ENCODE measurements around the gene ZIC2. TPM values are rescaled to one million over a fixed set of nuclear protein-coding genes. Genes with fewer than 3 reads are reported as not detected.

Gene ZIC2
- total and polyA plus RNA-seq, 2 of the 8 experiments (the other 6 are each of a cell fraction or from before 2014, with no cell fraction given), result 53.2 to 372 TPM

DNA sequence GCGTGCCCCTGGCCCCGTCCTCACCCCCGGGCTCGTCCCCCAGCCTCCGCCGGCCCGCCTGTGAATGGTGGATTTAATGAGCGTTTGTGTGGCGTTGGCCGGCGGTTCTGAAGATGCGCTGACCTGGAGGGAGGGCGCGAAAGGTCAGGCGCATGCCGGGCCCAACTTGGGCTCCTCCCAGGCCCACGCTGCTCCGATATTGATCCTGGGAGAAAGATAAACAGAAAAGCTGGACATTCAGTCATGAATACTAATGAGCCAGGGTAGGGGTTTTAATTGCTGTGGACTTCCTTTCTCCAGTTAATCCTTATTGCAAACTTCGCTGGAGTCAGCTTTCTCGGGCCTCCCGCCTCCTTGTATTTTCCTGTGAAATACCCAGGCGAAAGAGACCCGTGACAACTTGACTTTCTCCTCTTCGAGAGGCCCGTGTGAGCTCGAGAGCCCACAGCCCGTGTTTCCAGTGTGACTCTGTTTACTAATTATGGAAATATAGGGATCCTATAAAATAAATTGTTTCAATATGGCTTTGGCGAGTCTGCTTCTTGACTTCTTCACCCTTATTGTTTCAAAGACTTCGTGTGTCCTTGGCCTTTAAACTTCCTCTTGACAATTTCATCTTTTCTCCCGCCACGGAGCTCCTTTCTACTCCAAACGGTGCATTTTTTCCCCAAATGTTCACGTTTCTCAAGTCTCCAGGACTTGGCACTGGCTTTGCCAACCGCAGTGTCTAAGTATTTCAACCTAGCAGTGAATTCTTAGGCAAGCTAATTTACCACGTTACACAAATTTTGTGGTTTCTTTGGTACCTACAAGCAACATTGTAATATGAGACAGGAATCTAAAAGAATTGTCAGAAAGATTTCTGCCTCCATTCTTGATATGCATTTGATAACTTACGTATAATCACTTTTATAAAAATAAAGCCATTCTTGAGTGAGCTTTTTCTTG is 10.5 kb downstream of the ZIC2 start:
- WGBS, 2 experiments (ENCODE audit: extremely low coverage in 1 of 2, insufficient coverage in 1 of 2, insufficient read length in 1 of 2, insufficient replicate concordance in 2 of 2, low coverage in 1 of 2, low lambda C conversion rate in 2 of 2, missing lambda C conversion rate in 1 of 2), result 4% methylated on average over 36 of the region's 36 CpGs; no CpG with 5 or more reads in 1 of the 2 experiments
- no peak overlapping the region for H2BK15ac ChIP-seq (ENCODE audit: low read length)
- H4K20me1 ChIP-seq (replicated peaks in 1 of 2; ENCODE audit: control insufficient read depth in 1 of 2, insufficient read depth in 2 of 2, low read length in 2 of 2), result no peaks in the 10 kb centered on the region
- H2BK20ac ChIP-seq (ENCODE audit: low read length), result 0 out of 2 replicates have a peak overlapping the region, but pooled peaks have one; percentile 15
- H3K18ac ChIP-seq (ENCODE audit: extremely low read depth, low read length), result peak overlapping the region; percentile 84; the same call in 1 of the 2 replicates
- no peak overlapping the region; the same call in 1 of the 2 replicates for H2AK5ac ChIP-seq (ENCODE audit: low read depth, low read length)
- peak overlapping the region; percentile 36 for H2BK120ac ChIP-seq (replicated peaks; ENCODE audit: low read depth, low read length)
- peaks cover 0 to 3% of the 10 kb centered on the region in 2 experiments; a peak in 1 of 4 replicates for H3K79me2 ChIP-seq (ENCODE audit: control insufficient read depth in 1 of 2, insufficient read depth in 2 of 2, low read length in 2 of 2)
- H3K14ac ChIP-seq (ENCODE audit: insufficient read length), result no peak overlapping the region
- H2BK5ac ChIP-seq (ENCODE audit: low read depth, low read length), result peak overlapping the region; percentile 93; the same call in 1 of the 2 replicates
- H3K23ac ChIP-seq (ENCODE audit: insufficient read length), result no peak overlapping the region
- no peak overlapping the region for H3K4ac ChIP-seq (replicated peaks; ENCODE audit: insufficient read length, low read depth, low read length)
- H3K9ac ChIP-seq (replicated peaks in 1 of 4; ENCODE audit: extremely low read depth in 1 of 4, low read depth in 3 of 4, low read length in 3 of 4), result peak overlapping the region in 1 of 4 experiments; percentile 18; a peak in 1 of 7 replicates
- ChIA-PET CTCF (ENCODE audit: partially characterized antibody) (interaction anchor here (0.7 to 2.3 kb wide), 11 partner anchors 17 to 555 kb away, joined by 3 to 8 read pairs (median 3); no protein-coding TSS in a partner anchor), POLR2A (ENCODE audit: partially characterized antibody) (interaction anchor here (0.8 to 10.0 kb wide), 8 partner anchors 9 to 330 kb away, joined by 3 to 145 read pairs (median 6); partner anchors contain the start of genes ZIC2 and ZIC5)
- DNase-seq (ENCODE audit: low read depth in 1 of 2, low spot score in 2 of 2) (no peak), FAIRE-seq (peak; percentile 63)
- H4K5ac ChIP-seq (ENCODE audit: insufficient read length, low read depth, low read length), result no peak overlapping the region
- H3K4me3 ChIP-seq (ENCODE audit: extremely low read depth in 1 of 4, insufficient read depth in 2 of 4, low read depth in 3 of 4, low read length in 4 of 4), result peak overlapping the region; percentile 31 to 72 (median 40); a peak in 7 of 8 replicates
- no peaks in the 10 kb centered on the region for H3K9me3 ChIP-seq (ENCODE audit: insufficient read depth in 2 of 2, low read depth in 1 of 2, low read length in 1 of 2)
- H3K36me3 ChIP-seq (ENCODE audit: control insufficient read depth in 2 of 4, insufficient read depth in 4 of 4, low read length in 3 of 4), result no peaks in the 10 kb centered on the region
- H3K27ac ChIP-seq (ENCODE audit: low read depth, low read length), result no peak overlapping the region
- H4K8ac ChIP-seq (ENCODE audit: extremely low read depth, insufficient read depth, low read length), result no peak overlapping the region
- no peak overlapping the region for H3K56ac ChIP-seq (replicated peaks; ENCODE audit: insufficient read length, low read depth, low read length)
- peaks cover 7 to 83% (median 53%) of the 10 kb centered on the region in 4 experiments; a peak in 6 of 7 replicates for H3K27me3 ChIP-seq (replicated peaks in 1 of 4; ENCODE audit: control insufficient read depth in 3 of 4, extremely low read depth in 1 of 4, insufficient read depth in 3 of 4, low read length in 3 of 4)
- peak overlapping the region; percentile 91 to 95 for H3K4me2 ChIP-seq (ENCODE audit: insufficient read depth in 1 of 2, low read depth in 2 of 2, low read length in 2 of 2)
- peak overlapping the region; percentile 86 for H2BK12ac ChIP-seq (ENCODE audit: low read depth, low read length)
- peaks cover 10 to 37% (median 30%) of the 10 kb centered on the region in 4 experiments for H3K4me1 ChIP-seq (replicated peaks in 1 of 4; ENCODE audit: control insufficient read depth in 3 of 4, insufficient read depth in 4 of 4, low read length in 3 of 4)
- no peak overlapping the region for H2AFZ ChIP-seq (ENCODE audit: low read length)
- peaks cover 27% of the 10 kb centered on the region; the same call in 1 of the 2 replicates for H3K23me2 ChIP-seq (ENCODE audit: low read depth, low read length)
- peak overlapping the region; percentile 76 for H4K91ac ChIP-seq (replicated peaks; ENCODE audit: insufficient read length, low read length)
- H3K79me1 ChIP-seq (ENCODE audit: low read depth, low read length), result no peaks in the 10 kb centered on the region
- TF ChIP-seq HDAC2 (IDR thresholded peaks at IDR 0.05; ENCODE audit: borderline replicate concordance in 1 of 2, low read depth in 2 of 2, low read length in 2 of 2) (no peak), HDAC6 (IDR thresholded peaks at IDR 0.05; ENCODE audit: low read depth, low read length) (no peak), KDM4A (IDR thresholded peaks at IDR 0.05; ENCODE audit: low read depth, low read length, severe bottlenecking) (no peak), YY1 (IDR thresholded peaks at IDR 0.05; ENCODE audit: low read depth, low read length) (no peak), CTCF (IDR thresholded peaks at IDR 0.05; ENCODE audit: control extremely low read depth in 1 of 3, insufficient read depth in 1 of 3, low read depth in 1 of 3, low read length in 3 of 3) (no peak)
- TF ChIP-seq, protein P1, sequence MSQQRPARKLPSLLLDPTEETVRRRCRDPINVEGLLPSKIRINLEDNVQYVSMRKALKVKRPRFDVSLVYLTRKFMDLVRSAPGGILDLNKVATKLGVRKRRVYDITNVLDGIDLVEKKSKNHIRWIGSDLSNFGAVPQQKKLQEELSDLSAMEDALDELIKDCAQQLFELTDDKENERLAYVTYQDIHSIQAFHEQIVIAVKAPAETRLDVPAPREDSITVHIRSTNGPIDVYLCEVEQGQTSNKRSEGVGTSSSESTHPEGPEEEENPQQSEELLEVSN (IDR thresholded peaks at IDR 0.05), result 0 out of 2 replicates have a peak, but pooled peaks have one; percentile 10
